ENCODE results near the gene CELSR1.

Gene CELSR1

GRCh38 chr22:46328797-46329196 lies 208.6 kb downstream of the CELSR1 start:
- no peak for TF ChIP-seq CTCF (IDR thresholded peaks at IDR 0.05; ENCODE audit: low read depth, low read length, missing control alignments)

GRCh38 chr22:46327691-46328465 lies 209.5 kb downstream of the CELSR1 start:
- no peak for DNase-seq (ENCODE audit: extremely low read depth, low read depth)

More at GRCh38 chr22:46328797-46329196, 208.6 kb downstream of the CELSR1 start:
- no peak for DNase-seq (ENCODE audit: extremely low read depth, low read depth)
- H3K4me3 ChIP-seq (replicated peaks; ENCODE audit: low read depth, low read length), result no peak overlapping the region

GRCh38 chr22:46326066-46326680 lies 211.2 kb downstream of the CELSR1 start:
- DNase-seq (ENCODE audit: extremely low read depth, low read depth), result no peak
- no peak for TF ChIP-seq CTCF (IDR thresholded peaks at IDR 0.05; ENCODE audit: low read depth, low read length, missing control alignments)
- no peak overlapping the region for H3K4me3 ChIP-seq (replicated peaks; ENCODE audit: low read depth, low read length)

More at GRCh38 chr22:46327691-46328465, 209.5 kb downstream of the CELSR1 start:
- TF ChIP-seq CTCF (IDR thresholded peaks at IDR 0.05; ENCODE audit: low read depth, low read length, missing control alignments), result no peak
- no peak overlapping the region for H3K4me3 ChIP-seq (replicated peaks; ENCODE audit: low read depth, low read length)

DNA sequence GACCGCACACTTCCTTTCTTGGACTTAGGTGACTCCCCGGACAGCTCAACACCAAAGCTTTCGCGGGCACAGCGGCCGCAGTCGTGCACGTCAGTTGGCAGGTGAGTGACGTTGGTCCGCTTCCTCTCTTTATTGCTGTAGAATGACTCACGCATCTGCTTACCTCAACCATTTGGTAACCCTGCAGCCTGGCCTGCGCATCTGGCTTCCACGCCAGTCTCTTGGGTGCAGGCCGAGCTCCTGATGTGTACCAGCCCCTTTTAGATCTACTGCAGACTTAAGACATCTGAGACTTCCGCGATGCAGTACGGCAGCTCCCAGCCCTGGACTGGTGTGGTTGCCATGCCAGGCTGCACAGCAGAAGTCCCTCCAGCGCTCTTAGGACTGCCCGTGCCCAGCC lies 214.3 kb downstream of the CELSR1 start:
- TF ChIP-seq CTCF (IDR thresholded peaks at IDR 0.05; ENCODE audit: low read depth, low read length, missing control alignments), result no peak
- DNase-seq (ENCODE audit: extremely low read depth, low read depth), result no peak
- H3K4me3 ChIP-seq (replicated peaks; ENCODE audit: low read depth, low read length), result no peak overlapping the region

GRCh38 chr22:46322711-46323110 lies 214.7 kb downstream of the CELSR1 start:
- TF ChIP-seq CTCF (IDR thresholded peaks at IDR 0.05; ENCODE audit: low read depth, low read length, missing control alignments), result no peak
- H3K4me3 ChIP-seq (replicated peaks; ENCODE audit: low read depth, low read length), result no peak overlapping the region
- DNase-seq (ENCODE audit: extremely low read depth, low read depth), result no peak

DNA sequence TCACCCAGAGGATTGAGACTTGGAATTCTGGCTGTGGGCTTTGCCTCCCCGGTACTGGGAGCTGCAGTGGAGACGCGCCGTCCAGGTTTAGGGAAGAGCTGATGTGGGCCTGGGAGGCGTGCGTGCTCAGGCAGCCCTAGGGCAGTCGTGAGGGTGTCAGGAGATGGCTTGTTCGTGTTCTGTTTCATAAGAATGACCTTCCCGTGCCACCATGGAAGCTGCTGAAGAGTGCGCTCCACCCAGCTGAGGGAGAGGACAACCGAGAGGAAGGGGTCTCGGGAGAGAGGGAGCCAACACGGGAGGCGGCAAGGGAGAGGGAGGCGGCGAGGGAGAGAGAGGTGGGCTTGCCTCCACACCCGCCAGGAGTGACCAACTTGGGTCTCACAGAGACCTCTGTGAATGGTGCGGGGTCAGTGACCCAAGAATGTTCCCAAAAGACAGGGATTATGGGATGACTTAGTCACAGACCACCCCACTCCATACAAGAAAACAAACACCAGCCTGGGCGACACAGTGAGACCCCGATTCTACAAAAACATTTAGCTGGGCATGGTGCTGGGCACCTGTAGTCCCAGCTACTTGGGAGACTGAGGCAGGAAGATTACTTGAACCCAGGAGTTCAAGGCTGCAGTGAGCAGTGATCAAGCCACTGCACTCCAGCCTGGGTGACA lies 216.6 kb downstream of the CELSR1 start:
- H3K4me3 ChIP-seq (replicated peaks; ENCODE audit: low read depth, low read length), result no peak overlapping the region
- no peak for TF ChIP-seq CTCF (IDR thresholded peaks at IDR 0.05; ENCODE audit: low read depth, low read length, missing control alignments)
- no peak for DNase-seq (ENCODE audit: extremely low read depth, low read depth)
